ENCODE measurements around the gene FLT4.

The FLT4 gene

DNA sequence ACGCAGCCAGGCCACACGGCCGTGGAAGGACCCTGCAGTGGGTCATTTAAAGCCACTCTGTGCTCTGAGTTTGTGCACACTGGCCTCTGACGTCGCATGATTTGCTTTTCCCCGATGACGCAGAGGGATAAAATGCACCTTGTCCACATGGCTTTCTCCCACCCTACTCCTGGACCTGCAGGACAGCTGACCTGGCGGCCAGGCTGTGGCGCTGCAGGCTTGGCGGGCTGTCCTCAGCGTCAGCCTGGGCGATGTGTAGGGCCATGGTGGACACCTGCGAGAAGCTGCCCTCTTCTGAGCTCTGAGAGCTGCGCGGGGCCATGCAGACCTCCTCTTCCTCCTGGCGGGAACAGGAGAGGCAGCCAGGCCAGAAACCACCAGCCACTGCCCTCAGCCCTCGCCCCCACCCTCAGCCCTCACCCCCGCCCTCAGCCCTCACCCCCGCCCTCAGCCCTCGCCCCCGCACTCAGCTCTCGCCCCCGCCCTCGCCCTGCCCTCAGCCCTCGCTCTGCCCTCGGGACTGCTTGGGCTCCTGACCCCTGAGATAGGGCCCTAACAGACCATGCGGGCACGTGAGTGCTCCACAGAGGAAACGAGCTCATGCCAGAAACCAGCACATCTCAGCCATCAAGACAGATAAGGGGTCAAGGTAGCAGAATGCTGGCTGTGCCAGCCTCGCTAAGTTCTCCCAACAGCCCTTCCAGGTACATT lies 38.1 kb downstream of the FLT4 start:
- Histone ChIP-seq H3K27ac (no peak overlapping the region), H3K4me1 (no peaks in the 10 kb centered on the region), H2AFZ (no peak overlapping the region), H3K27me3 (ENCODE audit: control insufficient read depth, insufficient read depth, low read length) (no peaks in the 10 kb centered on the region), H3K4me2 (ENCODE audit: low read length) (no peak overlapping the region), H3K4me3 (ENCODE audit: low read depth, low read length) (no peak overlapping the region), H3K9ac (no peak overlapping the region), H3K36me3 (ENCODE audit: control insufficient read depth, insufficient read depth, low read length) (no peaks in the 10 kb centered on the region), H3K79me2 (no peaks in the 10 kb centered on the region), H3K9me3 (ENCODE audit: control insufficient read depth, low read length) (no peaks in the 10 kb centered on the region)
- no peak for TF ChIP-seq CTCF (IDR thresholded peaks at IDR 0.05)

- Histone ChIP-seq H3K27me3 (ENCODE audit: control insufficient read depth, insufficient read depth, low read length) (no peaks in the 10 kb centered on the region), H3K27ac (no peak overlapping the region), H3K9me3 (ENCODE audit: control insufficient read depth, low read length) (no peaks in the 10 kb centered on the region), H3K4me1 (no peaks in the 10 kb centered on the region), H3K9ac (no peak overlapping the region), H3K4me2 (ENCODE audit: low read length) (no peak overlapping the region), H3K36me3 (ENCODE audit: control insufficient read depth, insufficient read depth, low read length) (no peaks in the 10 kb centered on the region), H2AFZ (no peak overlapping the region), H3K4me3 (ENCODE audit: low read depth, low read length) (no peak overlapping the region), H3K79me2 (no peaks in the 10 kb centered on the region)
- TF ChIP-seq CTCF (IDR thresholded peaks at IDR 0.05), result no peak
Measured at GRCh38 chr5:180609817-180610550, 39.4 kb downstream of the FLT4 start.

GRCh38 chr5:180609386-180609785 lies 40.0 kb downstream of the FLT4 start:
- Histone ChIP-seq H3K36me3 (ENCODE audit: control insufficient read depth, insufficient read depth, low read length) (no peaks in the 10 kb centered on the region), H3K27ac (no peak overlapping the region), H3K9ac (no peak overlapping the region), H3K9me3 (ENCODE audit: control insufficient read depth, low read length) (no peaks in the 10 kb centered on the region), H3K4me1 (no peaks in the 10 kb centered on the region), H3K4me3 (ENCODE audit: low read depth, low read length) (no peak overlapping the region), H3K79me2 (no peaks in the 10 kb centered on the region), H2AFZ (no peak overlapping the region), H3K4me2 (ENCODE audit: low read length) (no peak overlapping the region), H3K27me3 (ENCODE audit: control insufficient read depth, insufficient read depth, low read length) (no peaks in the 10 kb centered on the region)
- no peak for TF ChIP-seq CTCF (IDR thresholded peaks at IDR 0.05)

DNA sequence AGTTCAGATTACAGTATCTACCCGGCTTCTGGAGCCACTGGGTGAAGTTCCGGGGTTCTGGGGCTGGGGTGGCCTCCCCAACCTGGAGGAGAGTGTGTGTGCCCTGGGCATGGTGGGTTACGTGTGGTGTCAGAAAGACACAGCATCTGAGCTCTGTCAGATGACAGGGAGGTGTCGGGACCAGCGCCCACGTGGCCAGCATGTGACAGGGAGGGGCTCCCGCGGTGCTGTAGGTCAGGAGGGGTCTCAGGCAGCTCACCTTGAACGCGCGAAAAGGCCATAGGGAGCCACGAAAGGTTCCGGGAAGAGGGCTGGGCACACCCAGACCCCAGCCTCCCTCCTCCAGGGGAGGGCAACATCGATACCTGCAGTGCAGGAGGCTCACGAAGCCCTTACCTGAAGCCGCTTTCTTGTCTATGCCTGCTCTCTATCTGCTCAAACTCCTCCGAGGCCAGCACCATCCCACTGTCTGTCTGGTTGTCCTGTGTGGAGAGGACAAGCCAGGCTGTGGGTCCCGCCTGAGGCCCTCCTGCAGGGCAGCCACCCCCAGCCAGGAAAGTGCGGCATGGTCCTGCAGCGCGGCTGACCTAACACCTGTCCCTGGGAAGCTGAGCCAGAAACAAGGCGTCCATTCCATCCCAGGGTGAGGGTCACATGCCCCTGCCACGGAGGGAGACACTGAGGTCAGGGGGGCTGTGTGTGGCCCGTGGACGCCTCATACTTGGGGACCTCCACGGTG lies 40.7 kb downstream of the FLT4 start:
- Histone ChIP-seq H3K4me3 (ENCODE audit: low read depth, low read length) (no peak overlapping the region), H3K9ac (no peak overlapping the region), H3K9me3 (ENCODE audit: control insufficient read depth, low read length) (no peaks in the 10 kb centered on the region), H3K27me3 (ENCODE audit: control insufficient read depth, insufficient read depth, low read length) (no peaks in the 10 kb centered on the region), H3K4me2 (ENCODE audit: low read length) (no peak overlapping the region), H2AFZ (no peak overlapping the region), H3K79me2 (no peaks in the 10 kb centered on the region), H3K36me3 (ENCODE audit: control insufficient read depth, insufficient read depth, low read length) (no peaks in the 10 kb centered on the region), H3K27ac (no peak overlapping the region), H3K4me1 (no peaks in the 10 kb centered on the region)
- no peak for TF ChIP-seq CTCF (IDR thresholded peaks at IDR 0.05)

Measured in parathyroid adenoma (tissue), 2 donors.